Heart right ventricle (tissue), 16 donors: Measurements from ENCODE around the gene TOGARAM2. TPM values are rescaled to one million over a fixed set of nuclear protein-coding genes. Genes with fewer than 3 reads are reported as not detected.
A peak's percentile ranks its signal among the peaks of the same experiment; 100 is the strongest.

ENCODE experiments used
- ATAC-seq, 8 donors: fragments of 200-7000 bp; cut with Tn5 transposase; one replicate each; pipeline ENCODE4 v1.9.1; 2020; ENCODE audit warnings: mild to moderate bottlenecking in 8 of 8, moderate library complexity in 8 of 8, moderate number of reproducible peaks in 1 of 8
- DNase-seq, 2 donors: peaks; one replicate each; pipeline ENCODE4 v3.0.0-alpha.2; 2020
- H3K27ac ChIP-seq, 10 donors: fragments of 200-600 bp; sonication (generic) in 2 of 10; one replicate each; pipeline versions ENCODE4 v1.5.0 to v1.8.0; 2020 to 2022; ENCODE audit warnings: mild to moderate bottlenecking in 3 of 10
- H3K27me3 ChIP-seq, 7 donors: fragments of 200-600 bp; one replicate each; pipeline ENCODE4 v1.8.0; 2021 to 2022; ENCODE audit warnings: mild to moderate bottlenecking in 2 of 7
- H3K36me3 ChIP-seq, 9 donors: fragments of 200-600 bp; sonication (generic) in 1 of 9; one replicate each; pipeline versions ENCODE4 v1.5.0 to v1.8.0; 2020 to 2022; ENCODE audit warnings: mild to moderate bottlenecking in 2 of 9
- H3K4me1 ChIP-seq, 9 donors: fragments of 200-600 bp; sonication (generic) in 1 of 9; one replicate each; pipeline versions ENCODE4 v1.5.0 to v1.8.0; 2020 to 2022; ENCODE audit warnings: mild to moderate bottlenecking in 4 of 9
- H3K4me3 ChIP-seq, 10 donors: fragments of 200-600 bp; sonication (generic) in 2 of 10; one replicate each; pipeline versions ENCODE4 v1.5.0 to v1.8.0; 2020 to 2022; ENCODE audit warnings: mild to moderate bottlenecking in 7 of 10, moderate library complexity in 2 of 10
- H3K9me3 ChIP-seq, 11 donors: fragments of 200-600 bp in 10 of 11; sonication (generic) in 2 of 11; one replicate each; pipeline versions ENCODE4 v1.5.0 to v1.8.0; 2013 to 2022; ENCODE audit warnings: mild to moderate bottlenecking in 2 of 11, control low read depth in 1 of 11, moderate library complexity in 1 of 11
- CTCF ChIP-seq, 9 donors: fragments of 200-600 bp; sonication (generic) in 2 of 9; IDR thresholded peaks; one replicate each; pipeline versions ENCODE4 v1.5.0 to v1.8.0; 2021 to 2022; ENCODE audit warnings: antibody characterized with exemption in 9 of 9, mild to moderate bottlenecking in 5 of 9, moderate library complexity in 1 of 9
- WGBS, 2 donors: extraction: QIAGEN DNeasy Blood & Tissue Kit; methylation state at CpG; one replicate each; pipeline ENCODE4 v1.1.7; 2013; ENCODE audit warnings: inconsistent platforms in 1 of 2; 5-methylcytosine and 5-hydroxymethylcytosine counted together
- intact Hi-C, 10 donors: fragments of 100-400 bp; cut with DNase I; formaldehyde crosslinking; loops; one replicate each; pipeline versions ENCODE4 v1.11.1 to v1.14.2; 2022
- polyA plus RNA-seq, 2 donors: library from polyadenylated mRNA; stranded (reverse); fragments of 200-250 nt; gene quantifications; one replicate each; pipeline ENCODE4 v1.2.3, GENCODE V29; 2013
- total RNA-seq, 10 donors: library from RNA; stranded (reverse); fragmentation: NEBNext Ultra II Directional in 3 of 10; extraction: Animal tissue kit (Norgen Biotek cat#: 25700) in 3 of 10; gene quantifications; one replicate each; pipeline versions ENCODE4 v1.2.1 to v1.2.4, GENCODE V29; 2021 to 2023
- donor health status: Arrhythmogenic right ventricular cardiomyopathy.
- donor health status: ischemic (EF 13 %, LVEDD 7.1; RV severe dilation, severe dysfunction).
- donor health status: healthy with polysubstance abuse.
- donor health status: DM: no; HTN: yes; CAD: no.
- donor health status: DM: no; HTN: no; CAD: no.
- donor health status: ischemic (EF 25% LVEDD 6.9; RV normal size, moderate dysfunction).
- donor health status: ischemic (EF 25% LVEDD 5.7; RV mildly dilated, moderate dysfunction).
- donor health status: healthy.
- donor health status: DM: yes; HTN: yes; CAD: no.
- donor health status: Ischemic cardiomyopathy.
- donor health status: ischemic (EF 35%, LVEDD 5.7; RV mildly dilated, moderate dysfunction).
- donor health status: nonischemic (EF 11% LVEDD 7.7; RV severe dilation, severe dysfunction).
- donor health status: DM: yes; HTN: yes; CAD: no.
- donor health status: PGD.
- donor health status: ischemic (EF 29% LVEDD 5.4; RV normal size, mild dysfunction).
- donor health status: nonischemic (EF 23%, LVEDD 6.1; RV moderate dilation, normal function).

Gene TOGARAM2
- total and polyA plus RNA-seq, 12 donors: 1.4 to 68.3 (median 14.6) TPM

DNA sequence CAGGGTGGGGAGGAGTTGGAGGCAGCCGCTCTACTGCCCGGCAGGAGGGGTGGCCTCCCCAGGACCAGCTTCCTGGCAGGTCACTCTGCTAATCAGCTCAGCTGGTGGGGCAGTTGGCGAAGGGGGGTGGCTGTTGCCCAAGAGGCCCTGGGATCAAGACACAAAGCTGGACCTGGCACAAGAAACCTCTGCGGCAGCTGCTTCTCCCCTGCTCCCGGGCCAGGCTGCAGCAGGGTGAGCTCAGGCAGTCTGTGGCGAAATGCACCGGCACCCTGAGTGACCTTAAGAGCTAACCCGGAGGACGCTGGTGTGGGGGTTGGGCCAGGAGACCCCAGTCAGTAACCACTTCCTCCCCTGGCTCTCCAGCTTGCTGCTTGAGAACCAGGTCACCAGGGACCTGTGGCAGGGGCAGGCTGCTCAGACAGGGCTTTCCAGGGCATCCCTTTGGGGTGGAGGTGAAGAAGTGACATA, 31.1 kb downstream of the TOGARAM2 start:
- Histone ChIP-seq H3K9me3 (no peaks in the 10 kb centered on the region), H3K4me3 (peak overlapping the region in 4 of 10 donors; percentile 1 to 24 (median 4)), H3K27me3 (no peaks in the 10 kb centered on the region), H3K36me3 (no peaks in the 10 kb centered on the region), H3K4me1 (peaks cover 22 to 77% (median 68%) of the 10 kb centered on the region in 9 donors), H3K27ac (peak overlapping the region; percentile 72 to 95 (median 89))
- WGBS, 2 donors: 17 to 27% methylated on average over 9 of the region's 9 CpGs
- peak; percentile 30 to 73 (median 59) for ATAC-seq
- peak; percentile 80 to 83 for DNase-seq
- no peak for TF ChIP-seq CTCF (IDR thresholded peaks at IDR 0.05)
- intact Hi-C loops: loop anchor here in 5 of 10 donors (1.0 to 10.0 kb wide), 6 partner anchors 31 to 105 kb away; partner anchors contain the start of genes CLIP4 (in 1 of the 5) and TOGARAM2 (in 1 of the 5)

GRCh38 chr2:29013057-29013780, 32.1 kb downstream of the TOGARAM2 start:
- H3K27ac ChIP-seq: peak overlapping the region; percentile 72 to 95 (median 89)
- peaks cover 0 to 3% (median 0%) of the 10 kb centered on the region in 9 donors for H3K36me3 ChIP-seq
- ATAC-seq (no peak), DNase-seq (no peak)
- H3K4me1 ChIP-seq: peaks cover 22 to 85% (median 72%) of the 10 kb centered on the region in 9 donors
- intact Hi-C loops: loop anchor here in 5 of 10 donors (2.0 to 10.0 kb wide), 5 partner anchors 51 to 104 kb away; partner anchors contain the start of gene CLIP4 (in 1 of the 5)
- peak in 1 of 9 donors; percentile 23 for TF ChIP-seq CTCF (IDR thresholded peaks at IDR 0.05)
- 76 to 81% methylated on average over 11 of the region's 11 CpGs for WGBS, 2 donors
- H3K4me3 ChIP-seq: peak overlapping the region in 5 of 10 donors; percentile 11 to 34 (median 24)
- no peaks in the 10 kb centered on the region for H3K27me3 ChIP-seq
- H3K9me3 ChIP-seq: no peaks in the 10 kb centered on the region

- Histone ChIP-seq H3K4me1 (peaks cover 22 to 85% (median 72%) of the 10 kb centered on the region in 9 donors), H3K27me3 (no peaks in the 10 kb centered on the region), H3K36me3 (peaks cover 0 to 3% (median 0%) of the 10 kb centered on the region in 9 donors), H3K27ac (peak overlapping the region; percentile 49 to 95 (median 88)), H3K9me3 (no peaks in the 10 kb centered on the region), H3K4me3 (peak overlapping the region in 7 of 10 donors; percentile 1 to 41 (median 33))
- WGBS, 2 donors: 62 to 74% methylated on average over 8 of the region's 8 CpGs
- TF ChIP-seq CTCF (IDR thresholded peaks at IDR 0.05): no peak
- peak in 1 of 2 donors; percentile 54 for DNase-seq
- intact Hi-C loops: loop anchor here in 3 of 10 donors (2.0 to 10.0 kb wide), 4 partner anchors 52 to 100 kb away; partner anchors contain the start of gene CLIP4 (in 1 of the 3)
- peak in 1 of 8 donors; percentile 5 for ATAC-seq
Observed at GRCh38 chr2:29014331-29014730, 33.2 kb downstream of the TOGARAM2 start.

DNA sequence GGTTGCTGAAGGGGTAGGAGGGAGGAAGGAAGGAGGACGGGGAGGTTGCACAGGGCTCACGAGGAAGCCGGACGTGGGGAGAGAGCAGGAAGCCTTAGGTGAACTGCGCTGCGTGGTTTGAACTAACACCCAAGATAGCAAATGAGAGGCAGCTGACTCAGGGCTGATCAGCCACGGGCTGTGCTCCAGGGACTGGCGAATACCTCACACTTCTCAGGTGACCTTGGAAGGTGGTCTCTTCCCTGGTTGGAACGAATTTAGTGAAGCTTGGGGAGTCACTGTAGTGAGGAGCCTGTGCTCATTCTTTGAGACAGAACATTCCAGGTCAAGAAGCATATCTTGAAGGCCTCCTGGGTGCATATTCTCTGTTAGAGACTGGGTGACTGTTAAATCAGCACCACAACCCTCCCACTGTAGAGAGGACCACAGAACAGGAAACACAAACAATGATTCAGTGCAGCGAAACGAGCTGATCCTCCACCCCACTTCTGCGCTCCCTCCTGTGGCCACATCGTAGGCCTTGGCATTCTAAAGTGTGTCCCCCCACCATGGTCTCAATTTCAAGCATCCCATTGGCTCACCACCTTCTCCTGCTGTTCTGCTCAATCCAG, 33.8 kb downstream of the TOGARAM2 start:
- peak in 2 of 9 donors; percentile 23 to 33 for TF ChIP-seq CTCF (IDR thresholded peaks at IDR 0.05)
- ATAC-seq (peak; percentile 3 to 48 (median 26)), DNase-seq (peak; percentile 63 to 67)
- Histone ChIP-seq H3K27ac (peak overlapping the region; percentile 49 to 95 (median 88)), H3K9me3 (no peaks in the 10 kb centered on the region), H3K4me1 (peaks cover 22 to 84% (median 72%) of the 10 kb centered on the region in 9 donors), H3K27me3 (no peaks in the 10 kb centered on the region), H3K36me3 (peaks cover 0 to 3% (median 0%) of the 10 kb centered on the region in 9 donors), H3K4me3 (peak overlapping the region in 8 of 10 donors; percentile 1 to 41 (median 29))
- WGBS, 2 donors: 36 to 40% methylated on average over 13 of the region's 13 CpGs
- intact Hi-C loops: loop anchor here in 4 of 10 donors (2.0 to 10.0 kb wide), 5 partner anchors 53 to 100 kb away; partner anchors contain the start of gene CLIP4 (in 1 of the 4)
